ENCODE measurements around the gene CCDC51. TPM values are rescaled to one million over a fixed set of nuclear protein-coding genes. Genes with fewer than 3 reads are reported as not detected.

CCDC51 gene
- total and polyA plus RNA-seq, 2 donors (not counting 3 experiments of a cell fraction or from before 2014, with no cell fraction given), result 11.2 to 11.3 TPM

DNA sequence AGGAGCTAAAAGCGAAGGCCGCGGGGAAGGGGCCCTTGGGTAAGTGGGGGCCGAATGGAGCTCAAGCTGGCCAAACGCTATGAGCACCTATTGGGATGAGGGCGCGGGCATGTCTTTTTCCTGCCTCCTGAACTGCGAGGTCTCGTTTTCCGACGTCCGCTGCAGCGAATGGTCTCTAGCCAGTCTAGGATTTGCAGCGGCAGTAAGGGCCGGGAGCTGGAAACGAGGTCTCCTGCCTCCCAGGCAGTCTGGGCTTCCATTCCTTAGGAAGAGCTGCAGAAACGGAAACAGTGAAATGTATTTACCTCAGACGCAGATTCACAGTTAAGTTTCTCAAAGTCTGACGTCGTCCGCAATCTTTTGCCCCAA, 655 bp upstream of the CCDC51 start:
- BruUV-seq (replicated peaks), result no TSS peak
- ChIA-PET POLR2A (interaction anchor here (1.1 kb wide), 1 partner anchor 12 kb away, joined by 5 read pairs; no protein-coding TSS in a partner anchor), CTCF (interaction anchor here (0.7 to 2.3 kb wide), 11 partner anchors 8 to 246 kb away, joined by 3 to 35 read pairs (median 5); no protein-coding TSS in a partner anchor)
- peaks cover 8% of the 10 kb centered on the region in 2 experiments for H3K36me3 ChIP-seq (ENCODE audit: control insufficient read depth in 2 of 2, extremely low read depth in 1 of 2, insufficient read depth in 2 of 2, low read length in 2 of 2)
- intact Hi-C loops (cut with micrococcal nuclease), result loop anchor here (1.0 to 2.0 kb wide), 3 partner anchors 25 to 108 kb away; partner anchors contain the start of gene SHISA5
- TF ChIP-seq, protein P1, sequence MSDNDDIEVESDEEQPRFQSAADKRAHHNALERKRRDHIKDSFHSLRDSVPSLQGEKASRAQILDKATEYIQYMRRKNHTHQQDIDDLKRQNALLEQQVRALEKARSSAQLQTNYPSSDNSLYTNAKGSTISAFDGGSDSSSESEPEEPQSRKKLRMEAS (IDR thresholded peaks at IDR 0.05; ENCODE audit: insufficient read depth, insufficient read length), result no peak
- no peak for TF ChIP-seq JUN (IDR thresholded peaks at IDR 0.05; ENCODE audit: borderline replicate concordance, insufficient read depth, insufficient read length, low read depth)
- TF ChIP-seq POLR2A (IDR thresholded peaks at IDR 0.05; ENCODE audit: low read depth, low read length), result no peak
- TF ChIP-seq POLR2AphosphoS5 (IDR thresholded peaks at IDR 0.05; ENCODE audit: insufficient read depth, low read depth, low read length), result no peak
- peak; percentile 55 for DNase-seq (ENCODE audit: low read depth, low spot score)
- no peaks in the 10 kb centered on the region for H4K20me1 ChIP-seq (replicated peaks; ENCODE audit: control insufficient read depth, extremely low read depth, insufficient read depth, low read length)
- no peaks in the 10 kb centered on the region for H3K27me3 ChIP-seq (ENCODE audit: control insufficient read depth in 2 of 2, insufficient read depth in 2 of 2, low read length in 2 of 2)
- peak overlapping the region; percentile 79 for H3K27ac ChIP-seq (ENCODE audit: insufficient read depth, low read depth, low read length)
- dilution Hi-C loops (cut with MboI; ENCODE audit: extremely low pct_ligation_motif_present, low sequenced_read_pairs), result no loop called here
- H3K4me1 ChIP-seq (ENCODE audit: control insufficient read depth, extremely low read depth, insufficient read depth, low read length), result peaks cover 16% of the 10 kb centered on the region
- peak overlapping the region; percentile 89 for H3K9ac ChIP-seq (replicated peaks; ENCODE audit: extremely low read depth, insufficient read depth, low read length)
- peak; percentile 67 for FAIRE-seq
- peaks cover 26% of the 10 kb centered on the region for H3K79me2 ChIP-seq (ENCODE audit: control insufficient read depth, insufficient read depth, low read length)
- peak overlapping the region; percentile 73 to 91 (median 77) for H3K4me3 ChIP-seq (replicated peaks in 1 of 3; ENCODE audit: insufficient read depth in 1 of 3, low read depth in 1 of 3, low read length in 3 of 3)
- H3K4me2 ChIP-seq (ENCODE audit: insufficient read depth, low read length), result peak overlapping the region; percentile 78
- no peaks in the 10 kb centered on the region for H3K9me1 ChIP-seq (replicated peaks; ENCODE audit: control insufficient read depth, extremely low read depth, insufficient read depth, low read length)
- H2AFZ ChIP-seq (ENCODE audit: low read depth, low read length), result no peak overlapping the region
- H3K9me3 ChIP-seq (replicated peaks; ENCODE audit: control insufficient read depth, insufficient read depth, low read length), result no peaks in the 10 kb centered on the region

- no TSS peak for BruUV-seq (replicated peaks)
These were observed 2.1 kb downstream of the CCDC51 start for GRCh38 chr3:48437812-48438211.

More at GRCh38 chr3:48437812-48438211, 2.1 kb downstream of the CCDC51 start:
- POLR2A ChIA-PET, result no interaction called here
- FAIRE-seq (no peak), DNase-seq (ENCODE audit: low read depth, low spot score) (no peak)
- H3K36me3 ChIP-seq (ENCODE audit: control insufficient read depth in 2 of 2, extremely low read depth in 1 of 2, insufficient read depth in 2 of 2, low read length in 2 of 2), result peaks cover 3 to 8% of the 10 kb centered on the region in 2 experiments
- no peaks in the 10 kb centered on the region for H3K27me3 ChIP-seq (ENCODE audit: control insufficient read depth in 2 of 2, insufficient read depth in 2 of 2, low read length in 2 of 2)
- H2AFZ ChIP-seq (ENCODE audit: low read depth, low read length), result no peak overlapping the region
- H3K9me1 ChIP-seq (replicated peaks; ENCODE audit: control insufficient read depth, extremely low read depth, insufficient read depth, low read length), result no peaks in the 10 kb centered on the region
- TF ChIP-seq EZH2 (IDR thresholded peaks at IDR 0.05; ENCODE audit: borderline replicate concordance, low read depth, low read length, severe bottlenecking), result no peak
- H3K4me1 ChIP-seq (ENCODE audit: control insufficient read depth, extremely low read depth, insufficient read depth, low read length), result peaks cover 16% of the 10 kb centered on the region
- H3K4me2 ChIP-seq (ENCODE audit: insufficient read depth, low read length), result no peak overlapping the region
- peaks cover 26% of the 10 kb centered on the region for H3K79me2 ChIP-seq (ENCODE audit: control insufficient read depth, insufficient read depth, low read length)
- H3K9me3 ChIP-seq (replicated peaks; ENCODE audit: control insufficient read depth, insufficient read depth, low read length), result no peaks in the 10 kb centered on the region
- CTCF ChIA-PET, result interaction anchor here (2.7 to 10.4 kb wide), 5 partner anchors 34 to 243 kb away, joined by 91 to 723 read pairs (median 296); partner anchors contain the start of genes CAMP and ZNF589
- dilution Hi-C loops (cut with MboI; ENCODE audit: extremely low pct_ligation_motif_present, low sequenced_read_pairs), result no loop called here
- H3K9ac ChIP-seq (replicated peaks; ENCODE audit: extremely low read depth, insufficient read depth, low read length), result no peak overlapping the region
- intact Hi-C loops (cut with micrococcal nuclease), result no loop called here
- H4K20me1 ChIP-seq (replicated peaks; ENCODE audit: control insufficient read depth, extremely low read depth, insufficient read depth, low read length), result no peaks in the 10 kb centered on the region
- no peak overlapping the region for H3K4me3 ChIP-seq (replicated peaks in 1 of 3; ENCODE audit: insufficient read depth in 1 of 3, low read depth in 1 of 3, low read length in 3 of 3)
- no peak overlapping the region for H3K27ac ChIP-seq (ENCODE audit: insufficient read depth, low read depth, low read length)
